RWPE1 (cell line): ENCODE data around the gene NRF1.
"Not testable (repeated sequence)": the region's sequence is repeated elsewhere in the genome, so short reads cannot be mapped to it uniquely, and the experiment has no call there.

Source experiments
- CTCF ChIA-PET: fragments of 350-600 bp; sonication (Branson Sonifier 250); formaldehyde crosslinking; extraction: SDS; loops from one replicate; lab custom pipeline; 2021; lab: Yijun Ruan, JAX
- POLR2A ChIA-PET: fragments of 400-600 bp; formaldehyde crosslinking; extraction: SDS; loops from one replicate; lab custom pipeline; 2020; ENCODE audit warnings: antibody characterized with exemption; ENCODE audit not compliant: low non-redundant PET; lab: Yijun Ruan, JAX
- DNase-seq: peaks from one replicate; pipeline ENCODE4 v3.0.0; 2012; ENCODE audit warnings: low spot score
- H3K27ac ChIP-seq: fragments of 450-650 bp; 2 replicates; pipeline ENCODE4 v1.5.1; 2017
- TF ChIP-seq, protein P1 (sequence below): fragments of 450-650 bp; conservative IDR thresholded peaks from 2 replicates; pipeline ENCODE4 v1.5.1; 2017; ENCODE audit warnings: low read depth, mild to moderate bottlenecking

Gene NRF1

DNA sequence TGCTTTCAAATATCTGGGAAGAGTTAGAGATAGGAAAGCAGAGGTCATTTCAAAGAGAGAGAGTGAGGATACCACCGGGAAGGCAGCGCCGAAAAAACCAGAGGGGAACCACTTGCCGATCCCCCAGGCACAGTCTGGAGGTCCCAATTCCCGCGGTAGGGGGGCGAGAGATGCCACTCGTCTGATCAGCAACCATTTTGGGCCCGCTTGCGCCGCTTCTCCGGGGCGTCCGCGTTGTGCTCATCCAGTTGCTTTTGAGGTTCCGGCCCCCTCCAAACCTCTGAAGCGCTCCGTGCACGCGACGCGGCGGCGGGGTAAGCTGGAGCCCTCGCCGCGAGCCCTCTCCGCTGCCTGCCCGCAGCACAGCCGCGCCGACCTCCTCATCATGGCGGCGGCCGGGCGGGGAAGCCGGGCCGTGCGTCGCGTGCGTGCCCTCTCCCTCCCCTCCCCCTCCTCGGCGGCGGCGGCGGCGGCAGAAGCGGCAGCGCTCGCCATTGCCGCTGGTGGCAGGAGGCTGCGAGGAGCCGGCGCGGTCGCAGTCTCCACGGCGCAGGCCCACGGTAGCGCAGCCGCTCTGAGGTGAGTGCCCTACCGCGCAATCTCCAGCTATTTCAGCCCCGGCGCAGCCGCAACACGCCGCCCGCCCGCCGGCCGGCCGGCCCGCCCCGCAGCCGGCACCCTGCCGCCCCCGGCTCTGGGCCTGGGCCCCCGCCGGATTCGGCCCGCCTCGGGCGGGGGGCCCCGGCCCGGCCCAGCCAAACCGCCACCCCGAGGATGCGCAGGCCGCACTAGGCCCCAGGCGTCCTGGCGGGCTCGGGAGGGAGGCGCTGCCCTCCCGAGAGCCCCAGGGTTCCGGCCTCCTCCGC lies at the start of gene NRF1:
NRF1 (plus strand) TSS at position 475 of the 866 bp plus-strand sequence. CDS start 45,632 bp downstream, outside the sequence.
- ChIA-PET POLR2A (interaction anchor here (0.5 kb wide), 1 partner anchor 16 kb away, joined by 4 read pairs; no protein-coding TSS in a partner anchor), CTCF (no interaction called here)
- peak; percentile 64 for DNase-seq
- H3K27ac ChIP-seq: peak within 1 kb of the TSS; percentile 90
- TF ChIP-seq, protein P1, sequence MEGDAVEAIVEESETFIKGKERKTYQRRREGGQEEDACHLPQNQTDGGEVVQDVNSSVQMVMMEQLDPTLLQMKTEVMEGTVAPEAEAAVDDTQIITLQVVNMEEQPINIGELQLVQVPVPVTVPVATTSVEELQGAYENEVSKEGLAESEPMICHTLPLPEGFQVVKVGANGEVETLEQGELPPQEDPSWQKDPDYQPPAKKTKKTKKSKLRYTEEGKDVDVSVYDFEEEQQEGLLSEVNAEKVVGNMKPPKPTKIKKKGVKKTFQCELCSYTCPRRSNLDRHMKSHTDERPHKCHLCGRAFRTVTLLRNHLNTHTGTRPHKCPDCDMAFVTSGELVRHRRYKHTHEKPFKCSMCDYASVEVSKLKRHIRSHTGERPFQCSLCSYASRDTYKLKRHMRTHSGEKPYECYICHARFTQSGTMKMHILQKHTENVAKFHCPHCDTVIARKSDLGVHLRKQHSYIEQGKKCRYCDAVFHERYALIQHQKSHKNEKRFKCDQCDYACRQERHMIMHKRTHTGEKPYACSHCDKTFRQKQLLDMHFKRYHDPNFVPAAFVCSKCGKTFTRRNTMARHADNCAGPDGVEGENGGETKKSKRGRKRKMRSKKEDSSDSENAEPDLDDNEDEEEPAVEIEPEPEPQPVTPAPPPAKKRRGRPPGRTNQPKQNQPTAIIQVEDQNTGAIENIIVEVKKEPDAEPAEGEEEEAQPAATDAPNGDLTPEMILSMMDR: peak; percentile 39

DNA sequence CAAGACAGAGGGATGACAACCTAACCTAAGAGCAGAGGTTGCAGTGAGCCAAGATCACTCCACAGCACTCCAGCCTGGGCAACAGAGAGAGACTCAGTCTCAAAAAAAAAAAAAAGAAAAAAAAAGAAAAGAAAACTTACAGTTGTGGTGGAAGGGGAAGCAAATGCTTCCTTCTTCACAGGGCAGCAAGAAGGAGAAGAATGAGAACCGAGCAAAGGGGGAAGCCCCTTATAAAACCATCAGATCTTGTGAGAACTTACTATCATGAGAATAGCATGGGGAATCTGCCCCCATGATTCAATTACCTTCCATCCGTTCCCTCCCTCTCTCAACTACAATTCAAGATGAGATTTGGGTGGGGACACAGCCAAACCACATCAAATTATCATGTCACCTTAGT lies 45.2 kb upstream of the NRF1 start:
- H3K27ac ChIP-seq, DNase-seq, CTCF ChIA-PET, POLR2A ChIA-PET: not testable (repeated sequence)

DNA sequence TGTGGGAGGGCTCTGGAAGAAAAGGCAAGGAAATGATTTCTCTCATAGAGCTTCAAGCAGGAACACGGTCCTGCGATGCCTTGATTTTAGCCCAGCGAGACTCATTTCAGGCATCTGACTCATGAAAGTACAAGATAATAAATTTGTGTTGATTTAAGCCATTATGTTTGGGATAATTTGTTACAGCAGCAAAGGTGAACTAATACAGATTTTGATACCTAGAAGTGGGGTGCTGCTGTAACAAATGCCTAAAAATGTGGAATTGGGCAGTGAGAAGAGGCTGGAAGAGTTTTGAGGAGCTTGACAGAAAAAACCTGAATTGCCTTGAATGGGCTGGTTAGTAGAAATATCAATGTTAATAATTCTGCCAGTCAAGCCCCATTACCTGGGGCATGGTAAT lies 44.1 kb upstream of the NRF1 start:
- POLR2A ChIA-PET: no interaction called here
- no peak for DNase-seq
- H3K27ac ChIP-seq: no peak overlapping the region
- TF ChIP-seq, protein P1: no peak
- CTCF ChIA-PET: no interaction called here

DNA sequence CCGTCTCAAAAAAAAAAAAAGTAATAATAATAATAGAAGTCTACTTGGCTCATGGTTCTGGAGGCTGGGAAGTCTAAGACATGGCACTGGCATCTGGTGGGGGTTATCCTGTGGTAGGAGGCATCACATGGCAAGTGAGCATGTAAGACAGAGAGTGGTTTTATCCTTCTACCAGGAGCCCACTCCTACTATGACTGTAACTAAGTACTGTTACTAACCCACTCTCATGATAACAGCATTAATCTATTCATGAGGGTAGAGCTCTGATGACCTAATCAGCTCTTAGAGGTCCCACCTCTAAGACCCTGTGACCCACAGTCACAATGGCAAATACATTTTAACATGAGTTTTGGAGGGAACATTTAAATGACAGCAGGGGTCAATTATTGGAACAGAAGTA lies 43.3 kb upstream of the NRF1 start:
- no peak for DNase-seq
- H3K27ac ChIP-seq: no peak overlapping the region
- TF ChIP-seq, protein P1: no peak
- POLR2A ChIA-PET: no interaction called here
- CTCF ChIA-PET: no interaction called here

DNA sequence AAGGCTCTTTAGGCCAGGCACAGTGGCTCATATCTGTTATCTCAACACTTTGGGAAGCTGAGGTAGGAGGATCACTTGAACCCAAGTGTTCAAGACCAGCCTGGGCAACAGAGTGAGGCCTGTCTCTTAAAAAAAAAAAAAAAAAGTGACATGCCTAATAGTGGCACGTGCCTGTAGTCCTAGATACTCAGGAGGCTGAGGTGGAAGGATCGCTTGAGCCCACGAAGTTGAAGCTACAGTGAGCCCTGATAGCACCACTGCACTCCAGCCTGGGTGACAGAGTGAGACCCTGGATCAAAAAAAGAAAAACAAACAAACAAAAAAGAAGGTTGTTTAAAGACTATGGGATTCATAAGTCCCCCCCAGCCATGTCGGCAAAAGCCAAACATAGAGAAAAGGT lies 42.2 kb upstream of the NRF1 start:
- TF ChIP-seq, protein P1: no peak
- peak overlapping the region; percentile 67; the same call in 1 of the 2 replicates for H3K27ac ChIP-seq
- ChIA-PET CTCF (interaction anchor here (0.7 kb wide), 1 partner anchor 559 kb away, joined by 6 read pairs; no protein-coding TSS in a partner anchor), POLR2A (no interaction called here)
- no peak for DNase-seq

DNA sequence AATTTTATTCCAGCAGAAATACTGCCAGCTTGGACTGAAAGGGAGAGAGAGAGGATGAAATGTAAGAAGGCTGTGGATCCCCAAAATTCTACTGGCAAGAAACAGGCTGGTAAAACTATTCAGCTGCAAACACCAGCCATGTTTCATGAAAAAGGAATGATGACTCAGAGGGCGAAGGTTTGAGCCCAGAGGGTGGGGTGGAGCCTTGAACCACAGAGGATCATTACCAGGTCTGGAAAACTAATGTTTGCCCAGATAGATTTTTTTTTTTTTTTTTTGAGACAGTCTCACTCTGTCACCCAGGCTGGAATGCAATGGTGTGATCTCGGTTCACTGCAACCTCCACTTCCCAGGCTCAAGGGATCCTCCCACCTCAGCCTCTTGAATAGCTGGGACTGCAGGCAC lies 41.7 kb upstream of the NRF1 start:
- peak overlapping the region; percentile 67 for H3K27ac ChIP-seq
- CTCF ChIA-PET: interaction anchor here (0.7 kb wide), 1 partner anchor 559 kb away, joined by 6 read pairs; no protein-coding TSS in a partner anchor
- peak; percentile 83 for DNase-seq
- TF ChIP-seq, protein P1: no peak
- POLR2A ChIA-PET: no interaction called here

DNA sequence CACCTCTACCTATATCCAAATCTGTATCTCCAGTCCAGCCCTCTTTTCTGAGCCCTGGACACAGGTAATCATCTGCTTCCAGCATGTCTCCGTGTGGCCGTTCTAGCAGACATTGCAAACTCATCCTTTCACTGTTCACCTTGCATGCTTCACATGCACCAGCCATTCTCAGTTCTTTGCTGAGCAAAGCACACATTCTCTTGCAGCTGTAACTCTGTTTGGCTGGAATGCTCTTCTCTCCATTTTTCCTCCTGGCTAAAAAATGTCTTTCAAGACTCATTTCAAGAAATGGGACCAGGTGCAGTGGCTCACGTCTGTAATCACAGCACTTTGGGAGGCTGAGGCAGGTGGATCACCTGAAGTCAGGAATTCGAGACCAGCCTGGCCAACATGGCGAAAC lies 40.3 kb upstream of the NRF1 start:
- no peak for DNase-seq
- TF ChIP-seq, protein P1: no peak
- CTCF ChIA-PET: no interaction called here
- no peak overlapping the region for H3K27ac ChIP-seq
- POLR2A ChIA-PET: no interaction called here
